HAP-1 (cell line): ENCODE measurements around the gene SULT1E1.

ENCODE experiments used
- DNase-seq, 2 experiments: peaks; one replicate each; pipeline ENCODE4 v3.0.0-alpha.2; 2016 to 2020; ENCODE audit warnings: low spot score in 2 of 2
- H3K27me3 ChIP-seq: fragments of 250-450 bp; sonication (Bioruptor Pico); 2 replicates; pipeline ENCODE4 v1.5.1; 2020; ENCODE audit warnings: low read depth, mild to moderate bottlenecking, moderate library complexity
- H3K36me3 ChIP-seq: fragments of 250-450 bp; sonication (Bioruptor Pico); replicated peaks from 2 replicates; pipeline ENCODE4 v1.5.1; 2020; ENCODE audit warnings: mild to moderate bottlenecking
- H3K4me1 ChIP-seq: fragments of 250-450 bp; sonication (Bioruptor Pico); 2 replicates; pipeline ENCODE4 v1.5.1; 2020; ENCODE audit warnings: mild to moderate bottlenecking
- H3K4me3 ChIP-seq: fragments of 250-450 bp; sonication (Bioruptor Pico); 2 replicates; pipeline ENCODE4 v1.5.1; 2020; ENCODE audit warnings: mild to moderate bottlenecking, moderate library complexity
- H3K9me3 ChIP-seq: fragments of 250-450 bp; sonication (Bioruptor Pico); 2 replicates; pipeline ENCODE4 v1.5.1; 2020; ENCODE audit warnings: mild to moderate bottlenecking, moderate library complexity
- in situ Hi-C: fragments of 300-500 bp; cut with MboI; formaldehyde crosslinking; loops from 3 replicates; pipeline ENCODE4 v1.14.3; 2020; ENCODE audit warnings: low sequenced_read_pairs, inconsistent platforms, mixed read lengths

SULT1E1 gene, protein sequence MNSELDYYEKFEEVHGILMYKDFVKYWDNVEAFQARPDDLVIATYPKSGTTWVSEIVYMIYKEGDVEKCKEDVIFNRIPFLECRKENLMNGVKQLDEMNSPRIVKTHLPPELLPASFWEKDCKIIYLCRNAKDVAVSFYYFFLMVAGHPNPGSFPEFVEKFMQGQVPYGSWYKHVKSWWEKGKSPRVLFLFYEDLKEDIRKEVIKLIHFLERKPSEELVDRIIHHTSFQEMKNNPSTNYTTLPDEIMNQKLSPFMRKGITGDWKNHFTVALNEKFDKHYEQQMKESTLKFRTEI

DNA sequence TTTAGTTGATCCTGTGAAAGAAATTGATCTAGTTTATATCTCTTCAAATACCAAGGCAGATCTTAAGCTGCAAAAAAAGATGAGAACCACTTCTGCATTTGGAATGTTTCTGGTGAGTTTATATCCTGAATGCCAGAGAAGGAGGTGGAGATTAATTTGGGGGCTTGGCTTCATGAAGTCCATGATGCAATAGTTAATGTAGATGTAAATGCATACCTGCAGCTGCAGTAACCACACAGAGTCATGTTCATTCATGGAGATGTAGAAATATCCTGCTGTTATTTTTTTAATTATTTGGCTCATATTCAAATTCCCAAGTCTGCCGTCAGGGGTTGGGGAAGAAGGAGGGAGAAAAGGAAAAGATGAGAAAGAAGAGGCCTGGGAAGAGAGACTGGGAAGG is at the start of gene SULT1E1:
Gene SULT1E1 (minus strand): TSS at position 94 of the 400 bp plus-strand sequence. CDS start 2,501 bp downstream, outside the sequence.
- no peak within 1 kb of the TSS for H3K4me3 ChIP-seq
- no peak for DNase-seq

DNA sequence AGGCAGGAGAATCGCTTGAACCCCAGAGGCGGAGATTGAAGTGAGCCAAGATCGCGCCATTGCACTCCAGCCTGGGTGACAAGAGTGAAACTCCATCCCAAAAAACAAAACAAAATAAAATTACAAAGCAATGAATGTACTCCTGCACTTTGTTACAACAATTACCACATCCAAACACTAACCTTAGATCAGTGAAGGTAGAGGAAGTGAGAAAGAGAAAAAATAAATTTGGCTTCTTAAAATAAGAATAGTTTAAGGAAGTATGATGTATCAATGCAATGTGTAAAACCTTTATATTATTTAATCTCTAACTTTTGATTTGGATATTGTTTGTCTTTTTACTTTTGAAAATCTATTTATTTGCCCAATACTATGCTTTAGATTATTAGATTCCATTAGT is 49.2 kb upstream of the SULT1E1 start:
- Histone ChIP-seq H3K36me3 (no peaks in the 10 kb centered on the region), H3K4me3 (no peak overlapping the region), H3K27me3 (no peaks in the 10 kb centered on the region), H3K9me3 (no peaks in the 10 kb centered on the region), H3K4me1 (no peaks in the 10 kb centered on the region)
- in situ Hi-C loops = loop anchor here (25.0 kb wide), 1 partner anchor 278 kb away; the partner anchor contains the start of gene ODAM
- no peak for DNase-seq

More for the DNA sequence above, at the start of gene SULT1E1:
- Histone ChIP-seq H3K9me3 (no peaks in the 10 kb centered on the region), H3K36me3 (no peaks in the 10 kb centered on the region), H3K27me3 (no peaks in the 10 kb centered on the region), H3K4me1 (no peaks in the 10 kb centered on the region)
- in situ Hi-C loops = no loop called here

DNA sequence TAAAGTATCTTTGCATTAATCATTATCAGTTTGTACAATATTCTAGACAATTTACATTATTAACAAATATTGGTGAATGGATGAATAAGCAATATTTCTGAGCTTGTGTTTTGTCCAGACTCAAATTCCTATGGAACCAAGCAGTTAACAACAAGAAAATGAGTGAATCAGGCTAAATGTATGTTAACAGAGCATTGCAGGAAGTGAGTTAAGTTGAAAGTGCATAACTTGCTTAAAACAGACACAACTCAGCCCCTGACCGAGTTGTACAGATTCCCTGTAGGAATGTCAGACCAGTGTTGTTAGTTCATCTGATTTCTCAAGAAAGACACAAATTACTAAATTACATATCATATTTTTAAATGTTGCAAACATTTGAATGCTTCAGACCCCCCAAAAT is 47.2 kb upstream of the SULT1E1 start:
- H3K9me3 ChIP-seq = no peaks in the 10 kb centered on the region

DNA sequence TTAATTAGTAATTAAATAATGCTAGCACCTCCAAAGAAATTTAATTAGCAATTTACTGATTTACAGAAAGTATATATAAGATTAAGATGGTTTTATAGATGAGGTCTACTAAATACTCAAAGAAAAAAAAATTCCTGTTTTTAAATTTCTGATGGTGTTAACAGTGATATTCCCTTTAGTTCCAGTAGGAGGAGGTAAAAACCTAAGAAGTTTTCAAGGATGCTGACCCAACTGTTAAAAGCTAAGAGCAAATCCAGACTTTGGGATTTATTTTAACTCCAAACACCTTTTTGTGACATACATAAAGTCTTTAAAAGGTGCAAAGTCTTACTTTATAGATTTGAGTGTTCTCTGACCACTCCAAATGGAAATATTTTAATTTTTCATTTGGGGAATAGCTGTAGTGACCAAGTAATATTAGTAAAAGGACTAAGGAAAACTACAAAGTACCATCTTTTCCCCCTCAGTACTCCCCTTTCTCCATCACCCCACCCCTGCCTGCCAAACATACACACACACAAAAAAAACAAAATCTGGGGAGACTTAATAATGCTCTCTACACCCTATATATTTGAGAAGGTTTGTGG is 36.7 kb upstream of the SULT1E1 start:
- no peak overlapping the region for H3K4me3 ChIP-seq
- in situ Hi-C loops = loop anchor here (25.0 kb wide), 2 partner anchors 209 to 641 kb away; no protein-coding TSS in a partner anchor
- DNase-seq = peak in 1 of 2 experiments; percentile 4
- 0 out of 2 replicates have a peak, but pooled peaks cover 3% of the 10 kb centered on the region for H3K27me3 ChIP-seq
- no peaks in the 10 kb centered on the region for H3K4me1 ChIP-seq
- H3K36me3 ChIP-seq = no peaks in the 10 kb centered on the region
- no peaks in the 10 kb centered on the region for H3K9me3 ChIP-seq

More for the DNA sequence above, 47.2 kb upstream of the SULT1E1 start:
- Histone ChIP-seq H3K4me3 (no peak overlapping the region), H3K27me3 (no peaks in the 10 kb centered on the region), H3K36me3 (no peaks in the 10 kb centered on the region), H3K4me1 (no peaks in the 10 kb centered on the region)
- in situ Hi-C loops = loop anchor here (25.0 kb wide), 1 partner anchor 280 kb away; the partner anchor contains the start of gene ODAM
- no peak for DNase-seq

DNA sequence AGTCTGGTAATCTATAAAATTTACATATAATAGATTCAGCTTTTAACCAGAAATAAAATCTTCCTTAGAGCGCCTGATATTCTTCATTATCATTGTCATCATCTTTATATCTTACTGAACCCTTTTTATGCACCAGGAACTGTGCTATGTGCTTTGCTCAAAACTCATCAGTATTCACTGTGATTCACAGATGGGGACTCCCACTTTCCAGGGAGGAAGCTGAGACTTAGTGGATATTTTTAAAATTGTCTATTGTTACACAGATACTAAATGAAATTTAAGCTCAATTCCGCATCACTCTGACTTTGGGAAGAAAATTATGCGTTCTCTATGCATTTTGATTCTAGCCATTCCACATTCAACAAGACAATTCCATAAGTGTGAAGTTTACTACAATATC is 34.8 kb upstream of the SULT1E1 start:
- no peak for DNase-seq
- Histone ChIP-seq H3K27me3 (0 out of 2 replicates have a peak, but pooled peaks cover 3% of the 10 kb centered on the region), H3K36me3 (no peaks in the 10 kb centered on the region), H3K4me3 (no peak overlapping the region), H3K4me1 (no peaks in the 10 kb centered on the region), H3K9me3 (no peaks in the 10 kb centered on the region)
- in situ Hi-C loops = loop anchor here (25.0 kb wide), 2 partner anchors 207 to 643 kb away; no protein-coding TSS in a partner anchor

DNA sequence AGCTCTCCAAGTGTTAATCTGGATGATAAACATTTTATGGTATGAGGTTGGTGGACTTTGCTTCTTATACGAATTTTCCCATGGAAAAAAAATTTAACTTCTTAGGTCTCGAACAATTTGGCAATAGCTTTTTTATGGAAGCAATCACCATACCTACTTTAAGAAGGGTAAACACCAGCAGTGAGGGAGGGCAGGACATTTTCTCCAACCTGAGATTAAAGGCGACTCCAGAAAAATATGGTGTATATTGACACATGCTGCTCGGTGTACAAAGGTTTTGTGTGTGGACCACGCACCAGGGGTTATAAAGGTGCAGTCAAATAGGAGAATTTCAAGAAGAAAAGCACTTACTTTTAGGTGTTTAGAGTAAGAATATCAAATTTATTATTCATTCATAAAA is 34.2 kb upstream of the SULT1E1 start:
- DNase-seq = no peak
- Histone ChIP-seq H3K27me3 (0 out of 2 replicates have a peak, but pooled peaks cover 3% of the 10 kb centered on the region), H3K4me3 (no peak overlapping the region), H3K9me3 (no peaks in the 10 kb centered on the region), H3K36me3 (no peaks in the 10 kb centered on the region), H3K4me1 (no peaks in the 10 kb centered on the region)
- in situ Hi-C loops = loop anchor here (25.0 kb wide), 2 partner anchors 207 to 643 kb away; no protein-coding TSS in a partner anchor

DNA sequence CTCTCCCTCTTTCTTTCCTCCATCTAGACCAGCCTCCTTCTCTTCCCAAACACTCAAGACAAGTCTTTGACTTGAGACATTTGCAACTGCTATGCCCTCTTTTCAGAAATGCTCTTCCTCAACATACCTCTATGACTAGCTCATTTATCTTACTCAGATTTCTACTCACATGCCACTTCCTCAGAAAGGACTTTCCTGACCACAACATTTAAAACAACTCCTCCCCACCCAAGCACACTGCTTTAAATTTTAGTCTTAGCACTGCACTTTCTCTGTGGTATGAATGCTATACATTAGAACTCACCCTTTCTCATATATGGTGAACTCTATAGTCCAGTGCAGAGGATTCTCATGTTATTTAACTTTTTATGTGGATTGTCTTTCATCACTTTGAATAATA is 28.4 kb upstream of the SULT1E1 start:
- in situ Hi-C loops = loop anchor here (25.0 kb wide), 2 partner anchors 201 to 649 kb away; no protein-coding TSS in a partner anchor
- H3K9me3 ChIP-seq = no peaks in the 10 kb centered on the region; the same call in 1 of the 2 replicates
- H3K27me3 ChIP-seq = no peaks in the 10 kb centered on the region
- no peak overlapping the region for H3K4me3 ChIP-seq
- H3K4me1 ChIP-seq = no peaks in the 10 kb centered on the region
- H3K36me3 ChIP-seq = no peaks in the 10 kb centered on the region
- DNase-seq = no peak

DNA sequence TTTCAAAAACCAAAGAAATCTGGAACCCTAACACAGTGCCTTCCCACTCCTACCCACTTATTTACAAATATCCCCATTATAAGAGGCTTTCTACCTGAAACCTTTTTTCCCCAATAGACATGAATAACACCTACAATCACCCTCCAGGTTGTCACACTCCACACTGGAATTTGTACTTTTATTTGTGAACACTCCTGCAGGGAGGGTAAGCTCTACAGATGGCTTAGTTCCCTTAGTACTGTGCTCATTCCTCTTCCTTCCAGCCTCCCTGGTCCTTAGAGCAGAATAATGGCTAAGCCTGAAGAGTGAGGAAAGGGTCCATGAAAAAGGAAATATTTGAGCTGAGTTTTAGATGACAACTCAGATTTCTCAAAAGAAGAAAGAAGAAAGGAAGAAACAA is 22.2 kb upstream of the SULT1E1 start:
- H3K36me3 ChIP-seq = no peaks in the 10 kb centered on the region
- H3K4me1 ChIP-seq = no peaks in the 10 kb centered on the region
- in situ Hi-C loops = loop anchor here (25.0 kb wide), 2 partner anchors 195 to 655 kb away; no protein-coding TSS in a partner anchor
- H3K9me3 ChIP-seq = no peaks in the 10 kb centered on the region; the same call in 1 of the 2 replicates
- H3K27me3 ChIP-seq = no peaks in the 10 kb centered on the region
- H3K4me3 ChIP-seq = no peak overlapping the region
- DNase-seq = no peak

DNA sequence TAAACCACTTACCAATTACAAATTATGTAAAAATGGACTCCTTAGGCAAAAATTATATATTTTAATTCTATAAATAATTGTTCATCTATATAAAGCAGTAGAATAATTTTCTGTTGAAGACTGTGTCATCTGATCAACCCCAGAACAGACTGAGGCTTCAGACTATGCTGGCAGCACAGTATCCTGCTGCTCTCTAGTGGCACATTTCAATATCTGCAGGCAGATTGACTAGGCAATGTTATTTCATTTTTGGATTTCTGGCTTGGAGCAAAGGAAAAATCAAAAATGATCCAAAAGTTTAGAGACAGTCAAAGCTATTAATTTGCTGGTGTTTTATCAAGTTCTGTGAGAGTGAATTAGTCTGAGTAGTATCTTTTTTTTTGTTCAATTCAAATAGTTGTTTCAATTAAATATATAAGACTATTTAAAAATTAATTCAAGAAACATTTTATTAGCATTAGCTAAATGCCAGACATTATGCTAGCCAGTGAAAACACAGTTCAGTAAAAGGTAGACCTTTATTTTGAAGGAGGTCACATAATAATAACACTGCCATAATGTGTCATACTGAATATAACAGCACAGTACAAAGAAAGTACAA is 21.3 kb upstream of the SULT1E1 start:
- in situ Hi-C loops = loop anchor here (25.0 kb wide), 2 partner anchors 194 to 656 kb away; no protein-coding TSS in a partner anchor

DNA sequence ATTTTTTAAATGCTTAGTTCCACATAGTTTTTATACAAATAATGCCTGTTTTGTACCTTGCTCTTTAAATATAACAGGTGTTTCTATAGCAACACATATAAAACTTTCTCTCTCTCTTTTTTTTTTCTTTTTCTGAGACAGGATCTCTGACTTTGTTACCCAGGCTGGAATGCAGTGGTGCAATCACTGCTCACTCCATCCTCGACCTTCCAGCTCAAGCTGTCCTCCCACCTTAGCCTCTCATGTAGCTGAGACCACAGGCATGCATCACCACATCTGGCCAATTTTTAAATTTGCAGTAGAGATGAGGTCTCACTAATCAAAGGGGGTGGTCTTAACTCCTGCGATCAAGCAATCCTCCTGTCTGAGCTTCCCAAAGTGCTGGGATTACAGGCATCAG is 18.3 kb upstream of the SULT1E1 start:
- Histone ChIP-seq H3K4me1 (no peaks in the 10 kb centered on the region), H3K9me3 (no peaks in the 10 kb centered on the region), H3K4me3 (no peak overlapping the region), H3K27me3 (no peaks in the 10 kb centered on the region), H3K36me3 (no peaks in the 10 kb centered on the region)
- in situ Hi-C loops = loop anchor here (25.0 kb wide), 2 partner anchors 191 to 659 kb away; no protein-coding TSS in a partner anchor
- DNase-seq = no peak

More for the DNA sequence above, 21.3 kb upstream of the SULT1E1 start:
- no peaks in the 10 kb centered on the region for H3K36me3 ChIP-seq
- DNase-seq = peak; percentile 24 to 50
- H3K27me3 ChIP-seq = no peaks in the 10 kb centered on the region
- H3K4me3 ChIP-seq = no peak overlapping the region
- no peaks in the 10 kb centered on the region; the same call in 1 of the 2 replicates for H3K9me3 ChIP-seq
- no peaks in the 10 kb centered on the region for H3K4me1 ChIP-seq

DNA sequence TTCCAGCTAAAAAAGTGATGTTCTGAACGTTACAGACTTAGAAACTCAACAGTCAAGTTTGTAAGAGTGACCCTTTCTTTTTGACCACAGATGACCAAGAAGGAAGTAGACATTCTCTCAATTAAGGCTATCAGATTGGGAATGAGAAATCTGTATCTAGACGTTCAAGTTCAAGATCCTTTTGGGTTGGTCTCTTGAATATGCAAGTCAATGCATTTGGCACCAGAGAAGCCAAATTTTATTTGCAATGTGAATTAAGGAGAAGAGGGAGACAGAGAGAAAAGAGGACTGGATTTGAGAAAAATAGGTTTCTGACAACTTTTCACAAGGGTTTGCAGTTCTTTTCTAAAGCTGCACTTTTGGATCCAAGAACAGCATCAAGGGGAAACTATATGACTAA is 17.5 kb upstream of the SULT1E1 start:
- Histone ChIP-seq H3K9me3 (no peaks in the 10 kb centered on the region), H3K27me3 (no peaks in the 10 kb centered on the region), H3K36me3 (no peaks in the 10 kb centered on the region), H3K4me1 (no peaks in the 10 kb centered on the region), H3K4me3 (no peak overlapping the region)
- DNase-seq = no peak
- in situ Hi-C loops = loop anchor here (25.0 kb wide), 2 partner anchors 190 to 660 kb away; no protein-coding TSS in a partner anchor

DNA sequence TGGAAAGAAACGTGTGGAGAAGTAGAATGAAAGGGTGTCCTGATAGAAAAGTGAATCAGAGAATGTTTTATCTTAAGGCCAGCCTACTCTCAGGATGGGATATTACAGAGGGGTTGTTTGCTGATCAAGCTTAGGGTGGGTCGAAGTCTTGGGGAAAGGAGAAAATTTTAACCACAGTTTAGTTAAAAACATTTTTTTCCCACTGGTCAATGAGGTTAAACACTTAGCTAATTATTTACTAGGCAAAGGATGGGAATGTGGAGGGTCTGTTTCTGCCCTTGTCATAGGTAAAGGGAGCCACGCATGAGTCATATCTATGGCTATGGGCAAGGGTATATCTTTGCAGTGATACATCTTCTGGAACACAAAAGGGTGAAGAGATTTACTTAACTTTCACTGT is 16.1 kb upstream of the SULT1E1 start:
- no peak for DNase-seq
- H3K36me3 ChIP-seq = no peaks in the 10 kb centered on the region
- in situ Hi-C loops = loop anchor here (25.0 kb wide), 2 partner anchors 189 to 661 kb away; no protein-coding TSS in a partner anchor
- H3K4me1 ChIP-seq = no peaks in the 10 kb centered on the region
- no peak overlapping the region for H3K4me3 ChIP-seq
- no peaks in the 10 kb centered on the region for H3K9me3 ChIP-seq
- no peaks in the 10 kb centered on the region for H3K27me3 ChIP-seq

DNA sequence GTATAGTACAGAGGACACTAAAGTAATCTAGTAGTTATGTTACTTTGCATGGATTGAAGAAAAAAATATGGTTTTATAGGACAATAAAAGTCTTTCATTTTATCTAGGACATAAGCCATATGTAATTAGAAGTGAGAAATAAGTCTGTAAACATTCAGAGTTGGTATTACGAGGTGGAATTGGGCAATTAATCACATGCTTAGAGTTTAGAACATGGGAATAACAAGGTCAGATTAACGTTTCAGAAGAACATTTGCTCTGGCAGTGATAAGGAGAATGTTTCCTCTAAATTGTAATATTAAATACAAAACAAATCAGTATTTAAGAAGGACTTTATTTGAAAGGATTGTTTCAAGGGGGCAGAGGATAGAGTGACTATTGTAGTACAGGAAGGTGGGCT is 15.6 kb upstream of the SULT1E1 start:
- Histone ChIP-seq H3K36me3 (no peaks in the 10 kb centered on the region), H3K9me3 (no peaks in the 10 kb centered on the region), H3K4me3 (no peak overlapping the region), H3K27me3 (no peaks in the 10 kb centered on the region), H3K4me1 (no peaks in the 10 kb centered on the region)
- in situ Hi-C loops = loop anchor here (25.0 kb wide), 2 partner anchors 188 to 662 kb away; no protein-coding TSS in a partner anchor
- DNase-seq = no peak
